ENCODE measurements around the gene NKAIN1. TPM values are rescaled to one million over a fixed set of nuclear protein-coding genes. Genes with fewer than 3 reads are reported as not detected.

NKAIN1 gene
- polyA plus RNA-seq, 4 donors: 0.27 to 0.94 TPM; not detected in 2

DNA sequence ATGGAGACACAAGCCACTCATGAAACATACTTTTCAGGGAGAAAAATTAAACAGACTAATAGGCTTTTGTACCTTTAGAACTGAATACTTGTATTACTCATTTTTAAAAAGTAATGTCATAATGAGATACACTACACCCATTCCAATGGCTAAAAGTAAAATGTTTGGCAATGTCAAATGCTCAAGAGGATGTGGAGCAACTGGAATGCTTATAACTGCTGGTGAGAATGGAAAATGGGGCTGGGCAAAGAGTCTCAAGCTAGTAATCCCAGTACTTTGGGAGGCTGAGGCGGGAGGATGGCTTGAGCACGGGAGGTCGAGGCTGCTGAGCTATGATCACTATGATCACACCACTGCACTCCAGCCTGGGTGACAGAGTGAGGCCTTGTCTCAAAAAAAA is 86.3 kb downstream of the NKAIN1 start:
- 88 to 95% (median 93%) methylated on average over 3 of the region's 3 CpGs for WGBS, 3 donors
- H3K4me1 ChIP-seq (ENCODE audit: control insufficient read depth in 3 of 3, insufficient read depth in 2 of 3, low read depth in 1 of 3, low read length in 2 of 3): peaks cover 0 to 5% (median 4%) of the 10 kb centered on the region in 3 donors
- FAIRE-seq: no peak

DNA sequence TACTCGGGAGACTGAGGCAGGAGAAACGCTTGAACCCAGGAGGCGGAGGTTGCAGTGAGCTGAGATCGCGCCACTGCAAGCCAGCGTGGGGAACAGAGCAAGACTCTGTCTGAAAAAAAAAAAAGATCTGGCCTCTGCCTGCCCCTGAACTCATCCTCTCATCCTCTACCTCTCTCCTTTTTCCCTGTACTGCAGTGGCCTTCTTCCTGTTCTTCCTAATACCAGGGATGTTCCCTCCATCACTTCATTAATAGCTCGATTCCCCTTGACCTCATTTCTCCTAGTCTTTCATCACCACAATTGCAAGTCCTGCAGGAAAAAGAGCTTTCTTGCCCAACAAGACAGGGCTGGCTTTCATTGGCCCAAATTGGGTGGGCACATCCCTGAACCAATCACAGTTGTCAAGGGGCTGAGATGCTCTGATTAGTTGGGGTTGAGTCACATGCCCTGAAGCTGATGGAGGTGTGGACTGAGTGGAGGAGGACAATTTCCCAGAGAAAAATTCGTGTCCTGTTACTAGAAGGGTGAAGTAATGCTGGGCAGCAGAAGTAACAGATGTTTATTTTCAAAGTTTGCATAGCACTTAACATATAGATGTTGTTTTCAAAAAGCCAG is 87.4 kb downstream of the NKAIN1 start:
- Histone ChIP-seq H3K36me3 (ENCODE audit: control insufficient read depth in 3 of 3, insufficient read depth in 2 of 3, low read depth in 1 of 3, low read length in 3 of 3) (peaks cover 0 to 4% (median 0%) of the 10 kb centered on the region in 3 donors), H3K9me3 (ENCODE audit: control insufficient read depth in 2 of 2, insufficient read depth in 1 of 2, low read depth in 1 of 2, low read length in 1 of 2) (peaks cover 0 to 7% of the 10 kb centered on the region in 2 donors), H3K27ac (ENCODE audit: low read depth in 1 of 3, low read length in 2 of 3) (no peak overlapping the region), H3K4me1 (ENCODE audit: control insufficient read depth in 3 of 3, insufficient read depth in 2 of 3, low read depth in 1 of 3, low read length in 2 of 3) (peaks cover 0 to 5% (median 4%) of the 10 kb centered on the region in 3 donors), H3K27me3 (ENCODE audit: control insufficient read depth in 3 of 3, insufficient read depth in 3 of 3, low read length in 3 of 3) (no peaks in the 10 kb centered on the region), H3K4me3 (ENCODE audit: low read depth in 1 of 3, low read length in 3 of 3) (no peak overlapping the region)
- 78 to 84% (median 83%) methylated on average over 8 of the region's 8 CpGs for WGBS, 3 donors
- FAIRE-seq: no peak
- no peak for DNase-seq

More for the DNA sequence above, 86.3 kb downstream of the NKAIN1 start:
- peaks cover 0 to 7% of the 10 kb centered on the region in 2 donors for H3K9me3 ChIP-seq (ENCODE audit: control insufficient read depth in 2 of 2, insufficient read depth in 1 of 2, low read depth in 1 of 2, low read length in 1 of 2)
- no peak overlapping the region for H3K4me3 ChIP-seq (ENCODE audit: low read depth in 1 of 3, low read length in 3 of 3)
- no peak overlapping the region for H3K27ac ChIP-seq (ENCODE audit: low read depth in 1 of 3, low read length in 2 of 3)
- H3K36me3 ChIP-seq (ENCODE audit: control insufficient read depth in 3 of 3, insufficient read depth in 2 of 3, low read depth in 1 of 3, low read length in 3 of 3): peaks cover 0 to 10% (median 0%) of the 10 kb centered on the region in 3 donors
- DNase-seq: no peak
- H3K27me3 ChIP-seq (ENCODE audit: control insufficient read depth in 3 of 3, insufficient read depth in 3 of 3, low read length in 3 of 3): no peaks in the 10 kb centered on the region

DNA sequence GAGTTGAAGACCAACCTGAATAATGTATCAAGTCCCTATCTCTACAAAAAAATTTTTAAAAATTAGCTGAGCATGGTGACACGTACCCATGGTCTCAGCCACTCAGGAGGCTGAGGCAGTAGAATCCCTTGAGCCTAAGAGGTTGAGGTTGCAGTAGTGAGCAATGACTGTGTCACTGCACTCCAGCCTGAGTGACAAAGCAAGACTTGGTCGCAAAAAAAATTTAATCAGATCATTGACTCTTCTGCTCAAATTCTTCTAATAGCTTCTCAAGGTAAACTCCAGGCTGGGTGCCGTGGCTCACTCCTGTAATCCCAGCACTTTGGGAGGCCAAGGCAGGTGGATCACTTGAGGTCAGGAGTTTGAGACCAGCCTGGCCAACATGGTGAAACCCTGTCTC is 88.3 kb downstream of the NKAIN1 start:
- no peak overlapping the region for H3K4me3 ChIP-seq (ENCODE audit: low read depth in 1 of 3, low read length in 3 of 3)
- no peaks in the 10 kb centered on the region for H3K27me3 ChIP-seq (ENCODE audit: control insufficient read depth in 3 of 3, insufficient read depth in 3 of 3, low read length in 3 of 3)
- no peak overlapping the region for H3K27ac ChIP-seq (ENCODE audit: low read depth in 1 of 3, low read length in 2 of 3)
- FAIRE-seq (no peak), DNase-seq (no peak)
- 91 to 99% (median 94%) methylated on average over 3 of the region's 3 CpGs for WGBS, 3 donors
- peaks cover 0 to 5% (median 4%) of the 10 kb centered on the region in 3 donors for H3K4me1 ChIP-seq (ENCODE audit: control insufficient read depth in 3 of 3, insufficient read depth in 2 of 3, low read depth in 1 of 3, low read length in 2 of 3)
- H3K36me3 ChIP-seq (ENCODE audit: control insufficient read depth in 3 of 3, insufficient read depth in 2 of 3, low read depth in 1 of 3, low read length in 3 of 3): peaks cover 0 to 2% (median 0%) of the 10 kb centered on the region in 3 donors
- H3K9me3 ChIP-seq (ENCODE audit: control insufficient read depth in 2 of 2, insufficient read depth in 1 of 2, low read depth in 1 of 2, low read length in 1 of 2): peaks cover 0 to 7% of the 10 kb centered on the region in 2 donors

DNA sequence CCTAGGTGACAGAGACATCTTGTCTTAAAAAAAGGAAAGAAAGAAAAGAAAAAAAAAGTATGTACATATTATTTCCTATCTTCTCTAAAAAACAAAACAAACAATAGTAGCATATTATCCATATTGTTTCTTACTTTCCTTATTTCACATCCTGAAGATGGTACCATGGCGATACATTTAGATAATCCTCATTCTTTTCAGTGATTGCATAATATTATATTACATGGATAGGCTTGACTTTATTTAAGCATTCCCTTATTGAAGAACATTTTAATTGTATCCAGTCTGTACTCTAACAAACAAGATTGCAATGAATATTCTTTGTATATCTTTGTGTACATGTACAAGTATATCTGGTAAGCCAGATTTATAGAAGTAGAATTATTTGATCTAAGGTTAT is 91.3 kb downstream of the NKAIN1 start:
- DNase-seq: no peak
- Histone ChIP-seq H3K27ac (ENCODE audit: low read depth in 1 of 3, low read length in 2 of 3) (no peak overlapping the region), H3K36me3 (ENCODE audit: control insufficient read depth in 3 of 3, insufficient read depth in 2 of 3, low read depth in 1 of 3, low read length in 3 of 3) (no peaks in the 10 kb centered on the region), H3K4me3 (ENCODE audit: low read depth in 1 of 3, low read length in 3 of 3) (no peak overlapping the region), H3K27me3 (ENCODE audit: control insufficient read depth in 3 of 3, insufficient read depth in 3 of 3, low read length in 3 of 3) (no peaks in the 10 kb centered on the region), H3K4me1 (ENCODE audit: control insufficient read depth in 3 of 3, insufficient read depth in 2 of 3, low read depth in 1 of 3, low read length in 2 of 3) (no peaks in the 10 kb centered on the region), H3K9me3 (ENCODE audit: control insufficient read depth in 2 of 2, insufficient read depth in 1 of 2, low read depth in 1 of 2, low read length in 1 of 2) (peaks cover 0 to under 1% of the 10 kb centered on the region in 2 donors)
- FAIRE-seq: no peak
- WGBS, 3 donors: 92 to 100% (median 95%) methylated on average over 1 of the region's 1 CpG

DNA sequence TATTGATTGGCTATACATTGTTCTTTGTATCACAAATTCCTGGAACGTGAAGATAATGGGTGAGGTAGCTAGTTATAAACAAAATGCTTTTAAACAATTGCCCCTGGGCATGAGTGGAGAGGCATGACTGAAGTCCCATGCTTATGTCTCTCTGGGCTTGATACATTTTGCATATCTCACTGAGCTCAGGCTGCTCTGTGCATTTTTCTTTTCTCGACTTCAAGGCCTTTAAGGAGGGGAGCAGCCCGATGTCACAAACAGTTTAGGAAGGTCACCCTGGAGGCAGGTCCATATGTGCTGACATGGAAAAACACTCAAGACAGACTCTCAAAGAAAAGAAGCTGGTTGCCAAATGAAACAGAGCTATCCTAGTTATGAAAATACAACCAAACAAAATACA is 94.0 kb downstream of the NKAIN1 start:
- no peaks in the 10 kb centered on the region for H3K4me1 ChIP-seq (ENCODE audit: control insufficient read depth in 3 of 3, insufficient read depth in 2 of 3, low read depth in 1 of 3, low read length in 2 of 3)
- no peak overlapping the region for H3K27ac ChIP-seq (ENCODE audit: low read depth in 1 of 3, low read length in 2 of 3)
- FAIRE-seq (no peak), DNase-seq (no peak)
- H3K4me3 ChIP-seq (ENCODE audit: low read depth in 1 of 3, low read length in 3 of 3): no peak overlapping the region
- WGBS, 3 donors: 43 to 60% (median 54%) methylated on average over 3 of the region's 3 CpGs
- H3K27me3 ChIP-seq (ENCODE audit: control insufficient read depth in 3 of 3, insufficient read depth in 3 of 3, low read length in 3 of 3): no peaks in the 10 kb centered on the region
- H3K9me3 ChIP-seq (ENCODE audit: control insufficient read depth in 2 of 2, insufficient read depth in 1 of 2, low read depth in 1 of 2, low read length in 1 of 2): no peaks in the 10 kb centered on the region
- no peaks in the 10 kb centered on the region for H3K36me3 ChIP-seq (ENCODE audit: control insufficient read depth in 3 of 3, insufficient read depth in 2 of 3, low read depth in 1 of 3, low read length in 3 of 3)

DNA sequence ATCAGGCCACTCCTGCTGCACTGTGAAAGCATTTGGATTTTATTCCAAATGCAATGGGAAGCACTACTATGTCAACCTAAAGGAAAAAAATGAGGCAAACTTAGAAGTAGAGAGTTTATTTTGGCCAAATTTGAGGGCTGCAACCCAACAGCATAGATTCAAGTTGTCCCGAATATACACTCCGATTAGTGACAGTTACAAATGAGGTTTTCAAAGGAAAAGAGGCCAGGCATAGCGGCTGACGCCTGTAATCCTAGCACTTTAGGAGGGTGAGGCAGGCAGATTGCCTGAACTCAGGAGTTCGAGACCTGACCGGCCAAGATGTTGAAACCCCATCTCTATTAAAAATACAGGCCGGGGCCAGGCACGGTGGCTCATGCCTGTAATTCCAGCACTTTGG is 95.2 kb downstream of the NKAIN1 start:
- Histone ChIP-seq H3K9me3 (ENCODE audit: control insufficient read depth in 2 of 2, insufficient read depth in 1 of 2, low read depth in 1 of 2, low read length in 1 of 2) (no peaks in the 10 kb centered on the region), H3K27ac (ENCODE audit: low read depth in 1 of 3, low read length in 2 of 3) (no peak overlapping the region), H3K36me3 (ENCODE audit: control insufficient read depth in 3 of 3, insufficient read depth in 2 of 3, low read depth in 1 of 3, low read length in 3 of 3) (no peaks in the 10 kb centered on the region), H3K4me1 (ENCODE audit: control insufficient read depth in 3 of 3, insufficient read depth in 2 of 3, low read depth in 1 of 3, low read length in 2 of 3) (no peaks in the 10 kb centered on the region), H3K27me3 (ENCODE audit: control insufficient read depth in 3 of 3, insufficient read depth in 3 of 3, low read length in 3 of 3) (no peaks in the 10 kb centered on the region), H3K4me3 (ENCODE audit: low read depth in 1 of 3, low read length in 3 of 3) (no peak overlapping the region)
- no peak for DNase-seq
- no peak for FAIRE-seq
- WGBS, 3 donors: 81 to 85% (median 82%) methylated on average over 8 of the region's 8 CpGs

DNA sequence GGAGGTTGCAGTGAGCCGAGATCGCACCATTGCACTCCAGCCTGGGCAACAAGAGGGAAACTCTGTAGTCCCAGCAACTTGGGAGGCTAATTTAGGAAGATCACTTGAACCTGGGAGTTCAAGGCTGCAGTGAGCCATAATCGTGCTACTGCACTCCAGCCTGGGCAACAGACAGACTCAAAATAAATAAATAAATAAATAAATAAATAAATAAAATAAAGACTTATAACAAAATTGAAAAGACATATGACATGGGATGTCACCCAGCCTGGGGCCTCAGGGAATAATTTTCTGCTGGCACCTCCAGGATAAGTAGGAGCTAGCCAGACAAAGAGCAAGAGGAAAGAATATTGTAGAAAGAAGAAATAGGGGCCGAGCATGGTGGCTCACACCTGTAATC is 96.2 kb downstream of the NKAIN1 start:
- Histone ChIP-seq H3K4me1 (ENCODE audit: control insufficient read depth in 3 of 3, insufficient read depth in 2 of 3, low read depth in 1 of 3, low read length in 2 of 3) (no peaks in the 10 kb centered on the region), H3K36me3 (ENCODE audit: control insufficient read depth in 3 of 3, insufficient read depth in 2 of 3, low read depth in 1 of 3, low read length in 3 of 3) (no peaks in the 10 kb centered on the region), H3K9me3 (ENCODE audit: control insufficient read depth in 2 of 2, insufficient read depth in 1 of 2, low read depth in 1 of 2, low read length in 1 of 2) (no peaks in the 10 kb centered on the region), H3K4me3 (ENCODE audit: low read depth in 1 of 3, low read length in 3 of 3) (no peak overlapping the region), H3K27me3 (ENCODE audit: control insufficient read depth in 3 of 3, insufficient read depth in 3 of 3, low read length in 3 of 3) (no peaks in the 10 kb centered on the region), H3K27ac (ENCODE audit: low read depth in 1 of 3, low read length in 2 of 3) (no peak overlapping the region)
- WGBS, 3 donors: 84 to 92% (median 88%) methylated on average over 4 of the region's 4 CpGs
- DNase-seq (no peak), FAIRE-seq (no peak)

DNA sequence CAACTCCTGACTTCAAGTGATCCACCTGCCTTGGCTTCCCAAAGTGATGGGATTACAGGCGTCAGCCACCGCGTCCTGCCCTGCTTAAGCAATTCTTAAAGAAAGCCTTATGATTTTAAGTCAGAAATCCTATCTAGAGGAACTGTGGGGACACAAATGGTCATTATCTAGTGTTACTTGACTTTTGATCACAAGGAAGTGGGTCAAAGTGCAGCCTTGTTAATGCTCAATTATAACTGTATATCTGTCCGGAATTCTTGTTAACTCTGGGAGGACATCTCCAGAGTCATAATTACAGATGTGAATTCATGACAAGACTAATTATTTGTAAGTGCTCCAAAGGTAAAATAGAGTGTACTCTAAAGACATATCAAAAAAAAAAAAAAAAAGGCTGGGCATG is 97.3 kb downstream of the NKAIN1 start:
- no peaks in the 10 kb centered on the region for H3K9me3 ChIP-seq (ENCODE audit: control insufficient read depth in 2 of 2, insufficient read depth in 1 of 2, low read depth in 1 of 2, low read length in 1 of 2)
- FAIRE-seq (no peak), DNase-seq (peak; percentile 62 to 63)
- no peaks in the 10 kb centered on the region for H3K27me3 ChIP-seq (ENCODE audit: control insufficient read depth in 3 of 3, insufficient read depth in 3 of 3, low read length in 3 of 3)
- H3K4me1 ChIP-seq (ENCODE audit: control insufficient read depth in 3 of 3, insufficient read depth in 2 of 3, low read depth in 1 of 3, low read length in 2 of 3): no peaks in the 10 kb centered on the region
- no peak overlapping the region for H3K4me3 ChIP-seq (ENCODE audit: low read depth in 1 of 3, low read length in 3 of 3)
- no peak overlapping the region for H3K27ac ChIP-seq (ENCODE audit: low read depth in 1 of 3, low read length in 2 of 3)
- no peaks in the 10 kb centered on the region for H3K36me3 ChIP-seq (ENCODE audit: control insufficient read depth in 3 of 3, insufficient read depth in 2 of 3, low read depth in 1 of 3, low read length in 3 of 3)
- 64 to 76% (median 69%) methylated on average over 4 of the region's 4 CpGs for WGBS, 3 donors

DNA sequence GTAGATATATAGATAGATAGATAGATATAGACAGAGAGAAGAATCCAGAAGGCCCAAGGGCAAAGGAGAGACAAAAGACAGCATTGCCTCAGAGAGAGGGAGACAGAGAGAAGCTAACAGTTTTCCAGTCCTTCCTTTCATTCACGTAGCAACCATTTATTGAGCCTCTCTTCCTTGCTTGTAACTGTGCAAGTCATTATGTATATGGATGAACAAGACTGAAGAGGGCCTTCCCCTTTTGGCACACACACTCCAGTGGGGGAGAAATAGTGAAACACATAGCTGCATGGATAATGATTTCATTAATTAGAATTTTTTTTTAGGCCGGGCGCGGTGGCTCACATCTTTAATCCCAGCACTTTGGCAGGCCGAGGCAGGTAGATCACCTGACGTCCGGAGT is 99.4 kb downstream of the NKAIN1 start:
- H3K27me3 ChIP-seq (ENCODE audit: control insufficient read depth in 3 of 3, insufficient read depth in 3 of 3, low read length in 3 of 3): no peaks in the 10 kb centered on the region
- peaks cover 0 to 14% of the 10 kb centered on the region in 2 donors for H3K9me3 ChIP-seq (ENCODE audit: control insufficient read depth in 2 of 2, insufficient read depth in 1 of 2, low read depth in 1 of 2, low read length in 1 of 2)
- H3K4me3 ChIP-seq (ENCODE audit: low read depth in 1 of 3, low read length in 3 of 3): no peak overlapping the region
- DNase-seq (no peak), FAIRE-seq (no peak)
- H3K4me1 ChIP-seq (ENCODE audit: control insufficient read depth in 3 of 3, insufficient read depth in 2 of 3, low read depth in 1 of 3, low read length in 2 of 3): no peaks in the 10 kb centered on the region
- H3K36me3 ChIP-seq (ENCODE audit: control insufficient read depth in 3 of 3, insufficient read depth in 2 of 3, low read depth in 1 of 3, low read length in 3 of 3): no peaks in the 10 kb centered on the region
- no peak overlapping the region for H3K27ac ChIP-seq (ENCODE audit: low read depth in 1 of 3, low read length in 2 of 3)
- WGBS, 3 donors: 84 to 91% (median 85%) methylated on average over 7 of the region's 7 CpGs
